Peyer's patch (tissue), 4 donors: ENCODE data around the gene CD80. TPM values are rescaled to one million over a fixed set of nuclear protein-coding genes. Genes with fewer than 3 reads are reported as not detected.

ENCODE experiments used
- DNase-seq, 3 donors: peaks; one replicate each; pipeline ENCODE4 v3.0.0-alpha.2; 2017 to 2019
- H3K27ac ChIP-seq, 4 donors: fragments of 200-600 bp; sonication (generic); one replicate each; pipeline ENCODE4 v1.5.1; 2016 to 2019
- H3K27me3 ChIP-seq, 2 donors: fragments of 200-600 bp; sonication (generic); one replicate each; pipeline ENCODE4 v1.5.1; 2019
- H3K36me3 ChIP-seq, 3 donors: fragments of 200-600 bp; sonication (generic); one replicate each; pipeline ENCODE4 v1.5.1; 2016 to 2019
- H3K4me1 ChIP-seq, 4 donors: fragments of 200-600 bp; sonication (generic); one replicate each; pipeline ENCODE4 v1.5.1; 2016 to 2019
- H3K4me3 ChIP-seq, 4 donors: fragments of 200-600 bp; sonication (generic); 1 replicate in 3 of 4; 2 replicates in 1 of 4; pipeline ENCODE4 v1.5.1; 2016 to 2019; ENCODE audit warnings: mild to moderate bottlenecking in 1 of 4
- H3K9me3 ChIP-seq, 4 donors: fragments of 200-600 bp; sonication (generic); one replicate each; pipeline ENCODE4 v1.5.1; 2016 to 2019; ENCODE audit warnings: mild to moderate bottlenecking in 1 of 4
- CTCF ChIP-seq, 6 experiments: fragments of 450-650 bp in 4 of 6; fragments of 200-600 bp in 2 of 6; sonication (generic) in 1 of 6; IDR thresholded peaks; one replicate each; pipeline ENCODE4 v1.5.1; 2017 to 2019; ENCODE audit warnings: antibody characterized with exemption in 6 of 6, mild to moderate bottlenecking in 3 of 6, moderate library complexity in 1 of 6
- POLR2A ChIP-seq, 2 donors: fragments of 450-650 bp; IDR thresholded peaks; one replicate each; pipeline ENCODE4 v1.5.1; 2017; ENCODE audit warnings: antibody characterized with exemption in 2 of 2, mild to moderate bottlenecking in 2 of 2, moderate library complexity in 2 of 2
- total RNA-seq, 4 donors: library from RNA; depleted of rRNA; stranded (reverse); fragments of >200 nt; gene quantifications; one replicate each; pipeline ENCODE4 v1.1.0, GENCODE V29; 2016

CD80 gene
- total RNA-seq, 4 donors from 2014 or later, result 4.2 to 19.8 TPM; not detected in 2

GRCh38 chr3:119492810-119493209 is 66.6 kb downstream of the CD80 start:
- Histone ChIP-seq H3K4me1 (peaks cover 0 to 6% (median 0%) of the 10 kb centered on the region in 4 donors), H3K4me3 (no peak overlapping the region), H3K27me3 (no peaks in the 10 kb centered on the region), H3K36me3 (peaks cover 0 to 28% (median 0%) of the 10 kb centered on the region in 3 donors), H3K27ac (no peak overlapping the region), H3K9me3 (no peaks in the 10 kb centered on the region)
- no peak for DNase-seq
- TF ChIP-seq POLR2A (IDR thresholded peaks at IDR 0.05) (no peak), CTCF (IDR thresholded peaks at IDR 0.05) (no peak)

- no peak for DNase-seq
- H3K4me1 ChIP-seq, result no peaks in the 10 kb centered on the region
- no peak for TF ChIP-seq POLR2A (IDR thresholded peaks at IDR 0.05)
- TF ChIP-seq CTCF (IDR thresholded peaks at IDR 0.05), result no peak
- no peak overlapping the region for H3K27ac ChIP-seq
- H3K27me3 ChIP-seq, result no peaks in the 10 kb centered on the region
- peaks cover 0 to 33% (median 0%) of the 10 kb centered on the region in 3 donors for H3K36me3 ChIP-seq
- no peak overlapping the region for H3K4me3 ChIP-seq
- no peaks in the 10 kb centered on the region for H3K9me3 ChIP-seq
Observed at GRCh38 chr3:119492128-119492527, 67.3 kb downstream of the CD80 start.

DNA sequence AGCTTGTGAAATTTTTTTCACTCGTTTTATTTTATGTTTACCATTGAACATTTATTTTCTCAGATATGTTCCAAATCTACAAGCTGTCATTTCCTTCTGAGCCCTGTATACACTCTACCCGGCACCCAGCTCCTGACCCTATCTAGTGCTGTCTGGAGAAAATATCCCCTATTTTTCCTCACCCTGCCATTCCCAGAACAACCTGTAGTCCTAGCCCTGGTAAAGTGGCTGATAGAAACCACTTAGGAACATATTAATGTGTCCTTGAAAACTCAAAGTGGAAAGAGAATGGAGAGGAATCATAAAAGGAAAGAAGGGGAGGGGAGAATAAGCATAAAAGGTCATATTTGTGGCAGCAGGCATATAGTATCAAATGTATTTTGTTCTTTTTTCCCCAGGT is 69.3 kb downstream of the CD80 start:
- Histone ChIP-seq H3K36me3 (peaks cover 0 to 50% (median 0%) of the 10 kb centered on the region in 3 donors), H3K4me1 (no peaks in the 10 kb centered on the region), H3K4me3 (no peak overlapping the region), H3K27ac (no peak overlapping the region), H3K9me3 (no peaks in the 10 kb centered on the region), H3K27me3 (no peaks in the 10 kb centered on the region)
- TF ChIP-seq POLR2A (IDR thresholded peaks at IDR 0.05) (no peak), CTCF (IDR thresholded peaks at IDR 0.05) (no peak)
- no peak for DNase-seq

DNA sequence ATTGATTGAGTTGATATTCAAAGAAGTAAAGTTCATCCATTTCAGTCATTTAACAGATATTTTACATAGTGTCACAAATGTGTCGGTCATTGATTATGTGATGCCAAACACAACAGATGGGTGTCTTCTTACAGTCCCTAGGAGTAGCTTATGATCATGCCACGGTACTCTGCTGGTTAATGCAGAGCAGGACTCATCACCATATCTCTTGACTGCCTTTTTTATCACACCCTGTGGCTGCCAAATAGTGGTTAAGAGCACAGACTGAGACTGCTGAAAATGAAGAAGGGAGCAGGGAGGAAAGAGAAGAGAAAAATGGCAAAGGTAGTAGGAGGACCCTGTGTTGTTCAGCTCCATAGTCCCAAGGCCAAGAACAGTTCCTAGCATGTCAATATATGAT is 73.9 kb downstream of the CD80 start:
- Histone ChIP-seq H3K27me3 (no peaks in the 10 kb centered on the region), H3K27ac (no peak overlapping the region), H3K4me1 (no peaks in the 10 kb centered on the region), H3K36me3 (peaks cover 0 to 68% (median 0%) of the 10 kb centered on the region in 3 donors), H3K9me3 (no peaks in the 10 kb centered on the region), H3K4me3 (no peak overlapping the region)
- DNase-seq, result no peak
- TF ChIP-seq POLR2A (IDR thresholded peaks at IDR 0.05), result no peak
- TF ChIP-seq CTCF (IDR thresholded peaks at IDR 0.05), result no peak

DNA sequence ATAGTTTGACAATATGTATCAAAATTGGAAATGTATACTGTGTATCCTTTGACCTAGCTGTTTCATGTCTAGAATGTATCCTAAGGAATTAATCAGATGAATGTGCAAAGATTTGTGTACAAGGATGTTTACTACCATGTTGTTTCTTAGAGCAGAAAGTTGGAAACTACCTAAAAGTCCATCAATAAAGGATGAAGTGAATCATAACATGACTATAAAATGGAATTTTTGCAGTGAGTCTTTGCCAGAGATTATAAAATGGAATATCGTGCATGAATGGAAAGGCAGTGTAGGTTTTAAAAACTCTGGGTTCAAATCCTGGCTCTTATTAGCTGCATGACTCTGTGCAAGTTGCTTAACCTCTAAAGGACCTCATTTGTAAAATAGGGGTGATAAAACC is 76.3 kb downstream of the CD80 start:
- H3K27me3 ChIP-seq, result no peaks in the 10 kb centered on the region
- H3K36me3 ChIP-seq, result peaks cover 0 to 77% (median 0%) of the 10 kb centered on the region in 3 donors
- H3K4me3 ChIP-seq, result no peak overlapping the region
- no peak overlapping the region for H3K27ac ChIP-seq
- no peaks in the 10 kb centered on the region for H3K9me3 ChIP-seq
- H3K4me1 ChIP-seq, result no peaks in the 10 kb centered on the region
- DNase-seq, result no peak
- TF ChIP-seq POLR2A (IDR thresholded peaks at IDR 0.05), result no peak
- no peak for TF ChIP-seq CTCF (IDR thresholded peaks at IDR 0.05)

- Histone ChIP-seq H3K27me3 (no peaks in the 10 kb centered on the region), H3K4me1 (no peaks in the 10 kb centered on the region), H3K36me3 (peaks cover 0 to 72% (median 0%) of the 10 kb centered on the region in 3 donors), H3K4me3 (no peak overlapping the region), H3K27ac (no peak overlapping the region), H3K9me3 (no peaks in the 10 kb centered on the region)
- no peak for TF ChIP-seq CTCF (IDR thresholded peaks at IDR 0.05)
- no peak for TF ChIP-seq POLR2A (IDR thresholded peaks at IDR 0.05)
- no peak for DNase-seq
Observed at GRCh38 chr3:119481079-119481478, 78.3 kb downstream of the CD80 start.
